Fibroblast of lung (primary cell): ENCODE measurements around the gene CDKN3. TPM values are rescaled to one million over a fixed set of nuclear protein-coding genes. Genes with fewer than 3 reads are reported as not detected.

Experiments
- DNase-seq, 2 donors: peaks; one replicate each; pipeline versions ENCODE4 v3.0.0 to v3.0.0-alpha.2; 2010; ENCODE audit warnings: low read depth in 2 of 2
- H2AFZ ChIP-seq: 2 replicates; pipeline ENCODE4 v1.5.1; 2012; ENCODE audit warnings: low read length, control low read depth, inconsistent platforms
- H3K27ac ChIP-seq: 2 replicates; pipeline ENCODE4 v1.5.1; 2011; ENCODE audit warnings: low read length, control low read depth; ENCODE audit not compliant: insufficient read depth
- H3K27me3 ChIP-seq: 2 replicates; pipeline ENCODE4 v1.5.1; 2011; ENCODE audit warnings: mild to moderate bottlenecking, low read length; ENCODE audit not compliant: control insufficient read depth, insufficient read depth
- H3K36me3 ChIP-seq: 2 replicates; pipeline ENCODE4 v1.5.1; 2011; ENCODE audit warnings: low read length; ENCODE audit not compliant: control insufficient read depth, insufficient read depth
- H3K4me1 ChIP-seq: 2 replicates; pipeline ENCODE4 v1.5.1; 2011; ENCODE audit warnings: low read length; ENCODE audit not compliant: control insufficient read depth, insufficient read depth; ENCODE audit errors: extremely low read depth
- H3K4me2 ChIP-seq: 2 replicates; pipeline ENCODE4 v1.5.1; 2011; ENCODE audit warnings: low read length, control low read depth; ENCODE audit not compliant: insufficient read depth; ENCODE audit errors: extremely low read depth
- H3K4me3 ChIP-seq, 4 experiments: fragments of 200-600 bp in 1 of 4; sonication (generic) in 1 of 4; replicated peaks in 1 of 4; 2 replicates each; pipeline ENCODE4 v1.5.1; 2011 to 2016; ENCODE audit warnings: low read length in 4 of 4, low read depth in 3 of 4, mild to moderate bottlenecking in 3 of 4, control low read depth in 2 of 4, inconsistent platforms in 1 of 4, mixed read lengths in 1 of 4; ENCODE audit not compliant: insufficient read depth in 1 of 4; ENCODE audit errors: control extremely low read depth in 1 of 4
- H3K79me2 ChIP-seq: 2 replicates; pipeline ENCODE4 v1.5.1; 2012; ENCODE audit warnings: mild to moderate bottlenecking, low read length, inconsistent platforms; ENCODE audit not compliant: control insufficient read depth, insufficient read depth
- H3K9ac ChIP-seq: 2 replicates; pipeline ENCODE4 v1.5.1; 2011; ENCODE audit warnings: mild to moderate bottlenecking, low read length, control low read depth; ENCODE audit not compliant: insufficient read depth
- H3K9me3 ChIP-seq: 2 replicates; pipeline ENCODE4 v1.5.1; 2012; ENCODE audit warnings: low read depth, low read length; ENCODE audit not compliant: control insufficient read depth, insufficient read depth
- H4K20me1 ChIP-seq: 2 replicates; pipeline ENCODE4 v1.5.1; 2011; ENCODE audit warnings: low read length; ENCODE audit not compliant: control insufficient read depth, insufficient read depth; ENCODE audit errors: extremely low read depth
- EZH2 ChIP-seq: IDR thresholded peaks from 2 replicates; pipeline ENCODE4 v1.5.1; 2012; ENCODE audit warnings: low read length, control low read depth, mild to moderate bottlenecking; ENCODE audit errors: missing control alignments
- polyA plus RNA-seq, 2 donors: library from polyadenylated mRNA; depleted of rRNA in 1 of 2; stranded (reverse) in 1 of 2; unstranded in 1 of 2; fragments of >200 nt; gene quantifications; 2 replicates each; pipeline ENCODE4 v1.2.1, GENCODE V29; 2011 to 2012; ENCODE audit warnings: missing spikeins in 1 of 2
- total RNA-seq: library from RNA; depleted of rRNA; stranded (reverse); fragments of >200 nt; gene quantifications from 2 replicates; pipeline ENCODE4 v1.2.1, GENCODE V29; 2014
- TF ChIP-seq, protein P1 (sequence below), 2 donors: IDR thresholded peaks in 1 of 2; conservative IDR thresholded peaks in 1 of 2; 1 replicate in 1 of 2; 2 replicates in 1 of 2; pipeline ENCODE4 v1.5.1; 2011 to 2012; ENCODE audit warnings: low read length in 2 of 2, control low read depth in 1 of 2, inconsistent platforms in 1 of 2, low read depth in 1 of 2, mild to moderate bottlenecking in 1 of 2

Gene CDKN3
- total and polyA plus RNA-seq, 2 donors (not counting 1 experiment from before 2014, with no cell fraction given), result 27.0 to 51.5 TPM

DNA sequence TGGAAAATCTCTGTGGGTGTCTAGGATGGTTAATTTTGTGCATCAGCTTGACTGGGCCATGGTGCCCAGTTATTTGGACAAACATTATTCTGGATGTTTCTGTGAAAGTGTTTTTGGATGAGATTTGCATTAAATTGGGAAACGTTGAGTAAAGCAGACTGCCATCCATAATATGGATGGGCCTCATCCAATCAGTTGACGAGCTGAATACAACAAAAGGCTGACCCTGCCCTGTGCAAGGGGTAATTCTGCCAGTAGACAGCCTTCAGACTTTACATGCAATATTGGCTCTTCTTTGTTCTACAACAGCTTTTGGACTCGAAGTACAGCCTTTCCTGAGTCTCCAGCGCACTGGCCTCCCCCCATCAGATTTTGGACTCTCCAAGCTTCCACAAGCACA lies 1.5 kb upstream of the CDKN3 start:
- no peaks in the 10 kb centered on the region for H3K9me3 ChIP-seq
- TF ChIP-seq, protein P1, sequence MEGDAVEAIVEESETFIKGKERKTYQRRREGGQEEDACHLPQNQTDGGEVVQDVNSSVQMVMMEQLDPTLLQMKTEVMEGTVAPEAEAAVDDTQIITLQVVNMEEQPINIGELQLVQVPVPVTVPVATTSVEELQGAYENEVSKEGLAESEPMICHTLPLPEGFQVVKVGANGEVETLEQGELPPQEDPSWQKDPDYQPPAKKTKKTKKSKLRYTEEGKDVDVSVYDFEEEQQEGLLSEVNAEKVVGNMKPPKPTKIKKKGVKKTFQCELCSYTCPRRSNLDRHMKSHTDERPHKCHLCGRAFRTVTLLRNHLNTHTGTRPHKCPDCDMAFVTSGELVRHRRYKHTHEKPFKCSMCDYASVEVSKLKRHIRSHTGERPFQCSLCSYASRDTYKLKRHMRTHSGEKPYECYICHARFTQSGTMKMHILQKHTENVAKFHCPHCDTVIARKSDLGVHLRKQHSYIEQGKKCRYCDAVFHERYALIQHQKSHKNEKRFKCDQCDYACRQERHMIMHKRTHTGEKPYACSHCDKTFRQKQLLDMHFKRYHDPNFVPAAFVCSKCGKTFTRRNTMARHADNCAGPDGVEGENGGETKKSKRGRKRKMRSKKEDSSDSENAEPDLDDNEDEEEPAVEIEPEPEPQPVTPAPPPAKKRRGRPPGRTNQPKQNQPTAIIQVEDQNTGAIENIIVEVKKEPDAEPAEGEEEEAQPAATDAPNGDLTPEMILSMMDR (conservative IDR thresholded peaks at IDR 0.05 in 1 of 2, IDR thresholded peaks at IDR 0.05 in 1 of 2; ENCODE audit: low read depth in 1 of 2, low read length in 2 of 2), result no peak
- no peak for TF ChIP-seq EZH2
- H3K4me1 ChIP-seq, result peaks cover 7% of the 10 kb centered on the region
- H3K4me3 ChIP-seq, result no peak overlapping the region
- no peak for DNase-seq
- H4K20me1 ChIP-seq, result no peaks in the 10 kb centered on the region
- no peak overlapping the region for H3K4me2 ChIP-seq
- H2AFZ ChIP-seq, result no peak overlapping the region
- H3K9ac ChIP-seq, result no peak overlapping the region
- H3K27ac ChIP-seq, result no peak overlapping the region
- H3K79me2 ChIP-seq, result peaks cover 19% of the 10 kb centered on the region
- no peaks in the 10 kb centered on the region for H3K27me3 ChIP-seq
- no peaks in the 10 kb centered on the region for H3K36me3 ChIP-seq

DNA sequence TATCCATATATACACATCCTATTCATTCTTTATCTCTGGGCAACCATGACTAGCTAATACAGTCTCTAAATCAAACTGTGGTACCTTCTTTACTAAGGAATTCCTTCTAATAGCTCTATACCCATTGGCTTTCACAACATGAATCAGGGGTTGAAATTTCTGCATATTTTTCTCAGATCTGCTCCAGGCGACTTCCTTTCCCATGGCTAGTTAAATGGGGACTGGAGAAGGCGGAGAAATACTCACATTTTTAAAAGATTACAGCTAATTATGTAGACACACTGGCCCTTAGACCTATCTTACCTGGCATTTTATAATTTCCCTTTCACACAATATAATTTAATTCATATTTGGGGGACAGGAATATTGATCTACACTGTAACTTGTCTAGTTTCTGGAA lies 1.1 kb upstream of the CDKN3 start:
- H3K27ac ChIP-seq, result no peak overlapping the region
- H3K79me2 ChIP-seq, result peaks cover 19% of the 10 kb centered on the region
- no peak overlapping the region for H3K9ac ChIP-seq
- no peaks in the 10 kb centered on the region for H3K9me3 ChIP-seq
- peaks cover 7% of the 10 kb centered on the region for H3K4me1 ChIP-seq
- no peak overlapping the region for H2AFZ ChIP-seq
- no peaks in the 10 kb centered on the region for H3K27me3 ChIP-seq
- TF ChIP-seq, protein P1 (conservative IDR thresholded peaks at IDR 0.05 in 1 of 2, IDR thresholded peaks at IDR 0.05 in 1 of 2; ENCODE audit: low read depth in 1 of 2, low read length in 2 of 2), result no peak
- TF ChIP-seq EZH2, result no peak
- H3K4me2 ChIP-seq, result no peak overlapping the region
- no peak overlapping the region for H3K4me3 ChIP-seq
- DNase-seq, result no peak
- H3K36me3 ChIP-seq, result no peaks in the 10 kb centered on the region
- H4K20me1 ChIP-seq, result no peaks in the 10 kb centered on the region

DNA sequence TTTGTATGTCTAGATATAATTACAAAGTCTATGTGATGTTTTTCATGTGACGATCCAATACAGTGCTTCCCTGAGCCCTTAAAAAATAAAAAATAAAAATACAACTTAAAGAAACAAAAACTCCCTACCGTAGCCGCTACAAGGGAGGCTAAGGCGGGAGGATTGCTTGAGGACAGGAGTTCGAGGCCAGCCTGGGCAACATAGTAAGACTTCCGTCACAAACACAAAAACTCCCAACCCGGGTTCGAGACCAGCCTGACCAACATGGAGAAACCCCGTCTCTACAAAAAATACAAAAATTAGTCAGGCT lies 669 bp upstream of the CDKN3 start:
- TF ChIP-seq EZH2, result no peak
- TF ChIP-seq, protein P1 (conservative IDR thresholded peaks at IDR 0.05 in 1 of 2, IDR thresholded peaks at IDR 0.05 in 1 of 2; ENCODE audit: low read depth in 1 of 2, low read length in 2 of 2), result no peak

More for the DNA sequence above, 669 bp upstream of the CDKN3 start:
- peak overlapping the region; percentile 82 for H2AFZ ChIP-seq
- no peaks in the 10 kb centered on the region for H3K9me3 ChIP-seq
- no peaks in the 10 kb centered on the region for H3K36me3 ChIP-seq
- H3K79me2 ChIP-seq, result peaks cover 19% of the 10 kb centered on the region
- H3K27me3 ChIP-seq, result no peaks in the 10 kb centered on the region
- H3K4me3 ChIP-seq, result peak overlapping the region; percentile 34 to 75 (median 53)
- H3K27ac ChIP-seq, result peak overlapping the region; percentile 29
- peak overlapping the region; percentile 33 for H3K4me2 ChIP-seq
- no peaks in the 10 kb centered on the region for H4K20me1 ChIP-seq
- H3K9ac ChIP-seq, result no peak overlapping the region
- DNase-seq, result no peak
- H3K4me1 ChIP-seq, result peaks cover 7% of the 10 kb centered on the region
